Stimulated activated CD8-positive, alpha-beta memory T cell treated with anti-CD3 and anti-CD28 coated beads, Interleukin-12 subunit alpha, Interleukin-12 subunit beta, amount 100 ng/mL, for 24 hours (primary cell): ENCODE data around the gene PARP8.
"Not testable (repeated sequence)": the region's sequence is repeated elsewhere in the genome, so short reads cannot be mapped to it uniquely, and the experiment has no call there.

Source experiments
- DNase-seq: peaks from one replicate; pipeline ENCODE4 v3.0.0-alpha.2; 2020; ENCODE audit errors: extremely low read depth

Gene PARP8

GRCh38 chr5:50774446-50775175, 108.2 kb downstream of the PARP8 start:
- not testable (repeated sequence) for DNase-seq

- no peak for DNase-seq
Observed at GRCh38 chr5:50786073-50786472, 119.6 kb downstream of the PARP8 start.

DNA sequence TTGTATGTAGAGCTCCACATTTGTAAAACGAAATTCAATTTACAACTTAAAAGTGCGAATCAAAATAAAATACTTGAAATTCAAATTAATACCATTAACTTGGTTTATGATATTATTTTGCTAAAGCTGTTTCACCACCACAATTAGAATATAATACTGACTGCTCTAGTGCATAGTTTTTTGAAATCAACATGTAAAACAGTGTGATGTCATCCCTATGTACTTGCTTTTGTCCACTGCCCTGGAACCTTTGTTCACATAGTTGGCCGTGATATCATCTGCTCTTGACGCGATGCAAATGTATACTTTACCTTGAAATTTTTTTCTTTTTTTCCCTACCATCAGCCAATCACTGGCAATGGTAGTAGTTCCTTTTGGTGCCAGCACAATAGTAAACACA, 125.4 kb downstream of the PARP8 start:
- DNase-seq = no peak

DNA sequence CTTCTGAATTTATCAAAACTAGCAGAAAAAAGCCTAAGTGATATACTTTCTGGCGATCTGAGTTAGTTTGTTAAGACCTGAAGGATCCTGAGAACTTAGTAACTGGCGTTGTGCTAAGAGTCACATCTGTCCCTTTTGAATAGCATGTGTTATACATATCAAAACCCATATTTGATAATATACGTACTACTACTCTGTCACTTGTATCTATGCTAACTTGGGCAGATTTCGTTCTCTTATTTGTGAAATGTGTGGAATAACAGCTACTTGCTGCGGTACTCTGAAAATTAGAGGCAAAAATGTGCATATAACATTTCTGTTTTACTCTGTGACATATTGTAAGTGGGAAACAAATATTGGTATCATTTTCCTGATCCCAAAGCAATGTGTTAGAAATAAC, 126.4 kb downstream of the PARP8 start:
- DNase-seq = no peak

GRCh38 chr5:50794812-50795211, 128.4 kb downstream of the PARP8 start:
- no peak for DNase-seq

GRCh38 chr5:50798002-50798401, 131.6 kb downstream of the PARP8 start:
- no peak for DNase-seq

- no peak for DNase-seq
Observed at GRCh38 chr5:50799596-50799995, 133.2 kb downstream of the PARP8 start.

DNA sequence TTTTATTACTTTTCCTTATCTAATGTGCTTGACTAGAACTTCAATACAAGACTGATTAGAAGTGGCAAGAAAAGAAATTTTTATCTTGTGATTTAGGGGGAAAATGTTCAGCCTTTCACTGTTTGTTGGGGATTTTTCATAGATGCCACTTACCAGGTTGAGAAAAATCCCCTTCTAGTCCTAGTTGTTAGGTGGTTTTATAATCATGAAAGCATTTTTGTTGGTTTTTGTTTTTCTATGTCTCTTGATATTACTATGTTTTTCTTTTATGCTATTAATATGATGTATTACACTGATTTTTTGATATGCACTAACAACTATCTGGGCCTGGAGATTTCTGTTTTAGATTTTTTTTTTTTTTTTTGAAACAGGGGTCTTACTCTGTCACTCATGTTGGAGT, 134.0 kb downstream of the PARP8 start:
- DNase-seq = no peak

GRCh38 chr5:50807661-50808060, 141.2 kb downstream of the PARP8 start:
- no peak for DNase-seq

DNA sequence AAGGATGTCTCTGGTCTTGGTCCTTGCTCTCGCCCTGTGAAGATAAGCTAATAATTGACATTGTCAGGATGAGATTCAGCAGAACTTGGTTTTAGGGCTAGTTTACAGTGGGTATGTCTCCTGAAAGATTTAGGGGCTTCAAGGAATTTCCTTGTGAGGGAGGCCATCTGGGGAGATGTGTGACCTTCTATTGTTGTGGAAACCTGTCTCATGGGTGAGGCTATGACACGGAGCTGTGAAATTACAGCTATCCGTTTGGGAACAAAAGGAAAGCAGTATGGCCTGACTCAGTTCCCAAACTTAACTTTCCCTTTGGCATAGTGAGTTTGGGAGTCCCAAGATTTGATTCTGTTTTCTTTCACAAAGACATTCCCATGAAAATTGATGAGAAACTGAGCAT, 142.0 kb downstream of the PARP8 start:
- DNase-seq = no peak

DNA sequence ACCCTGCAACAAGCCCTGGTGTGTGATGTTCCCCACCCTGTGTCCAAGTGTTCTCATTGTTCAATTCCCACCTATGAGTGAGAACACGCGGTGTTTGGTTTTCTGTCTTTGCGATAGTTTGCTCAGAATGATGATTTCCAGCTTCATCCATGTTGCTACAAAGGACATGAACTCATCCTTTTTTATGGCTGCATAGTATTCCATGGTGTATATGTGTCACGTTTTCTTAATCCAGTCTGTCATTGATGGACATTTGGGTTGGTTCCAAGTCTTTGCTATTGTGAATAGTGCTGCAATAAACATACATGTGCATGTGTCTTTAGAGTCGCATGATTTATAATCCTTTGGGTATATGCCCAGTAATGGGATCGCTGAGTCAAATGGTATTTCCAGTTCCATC, 145.3 kb downstream of the PARP8 start:
- not testable (repeated sequence) for DNase-seq

DNA sequence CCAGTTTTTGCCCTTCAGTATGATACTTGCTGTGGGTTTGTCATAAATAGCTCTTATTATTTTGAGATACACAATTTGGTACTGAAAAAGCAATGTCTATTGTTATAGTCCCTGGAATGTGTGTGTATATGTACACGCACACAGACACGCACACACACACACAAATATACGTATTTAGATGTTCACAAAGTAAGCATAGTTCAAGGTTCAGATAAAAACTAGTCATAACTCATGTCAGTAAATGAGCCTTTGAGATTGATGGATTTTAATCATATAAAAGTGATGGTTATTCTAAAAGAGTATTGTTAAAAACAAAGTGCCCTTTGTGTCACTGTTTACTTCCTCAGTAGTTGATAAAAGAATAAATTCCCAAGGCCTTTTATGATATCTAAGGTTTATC, 147.3 kb downstream of the PARP8 start:
- DNase-seq = no peak

DNA sequence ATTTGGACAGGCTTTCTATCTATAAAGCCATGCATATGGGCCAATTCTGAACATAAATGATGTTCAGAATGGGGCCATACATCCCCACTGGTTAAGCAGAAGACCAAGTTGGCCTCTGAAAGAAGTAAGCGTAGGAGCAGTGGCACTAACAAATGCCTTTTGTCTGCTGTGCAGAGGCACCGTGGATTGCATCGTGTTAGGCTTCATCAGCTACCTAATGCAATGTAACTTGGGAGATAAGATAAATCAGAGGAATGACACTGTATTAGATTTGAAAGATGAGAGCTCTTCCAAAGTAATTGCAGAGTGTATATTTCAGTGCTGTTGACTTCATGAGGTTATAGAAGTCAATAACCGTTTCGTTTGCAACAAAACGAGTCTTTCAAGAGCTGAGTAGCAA, 148.1 kb downstream of the PARP8 start:
- DNase-seq = no peak

- DNase-seq = no peak
Observed at GRCh38 chr5:50822046-50822445, 155.6 kb downstream of the PARP8 start.

- DNase-seq = no peak
Observed at GRCh38 chr5:50822761-50823160, 156.3 kb downstream of the PARP8 start.

GRCh38 chr5:50823568-50823967, 157.1 kb downstream of the PARP8 start:
- DNase-seq = no peak

DNA sequence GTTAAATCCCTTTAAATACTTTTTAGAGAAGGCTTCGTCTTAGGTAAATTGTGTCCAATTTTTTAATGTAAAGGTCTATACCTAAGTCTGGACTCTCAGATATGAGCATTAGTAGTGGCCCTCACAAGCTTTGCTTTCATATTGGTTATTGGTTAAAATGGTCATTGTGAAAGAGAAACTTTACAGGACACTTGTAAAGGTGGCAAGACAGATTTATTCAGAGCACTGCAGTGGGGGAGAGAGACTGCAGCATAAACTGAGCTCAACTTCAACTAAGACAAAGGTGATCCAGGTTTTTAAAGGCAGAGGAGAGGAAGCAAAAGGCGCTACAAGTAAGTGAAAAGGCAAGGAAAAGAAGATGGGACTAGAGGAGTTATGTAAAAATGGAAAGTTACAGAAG, 157.7 kb downstream of the PARP8 start:
- DNase-seq = no peak

DNA sequence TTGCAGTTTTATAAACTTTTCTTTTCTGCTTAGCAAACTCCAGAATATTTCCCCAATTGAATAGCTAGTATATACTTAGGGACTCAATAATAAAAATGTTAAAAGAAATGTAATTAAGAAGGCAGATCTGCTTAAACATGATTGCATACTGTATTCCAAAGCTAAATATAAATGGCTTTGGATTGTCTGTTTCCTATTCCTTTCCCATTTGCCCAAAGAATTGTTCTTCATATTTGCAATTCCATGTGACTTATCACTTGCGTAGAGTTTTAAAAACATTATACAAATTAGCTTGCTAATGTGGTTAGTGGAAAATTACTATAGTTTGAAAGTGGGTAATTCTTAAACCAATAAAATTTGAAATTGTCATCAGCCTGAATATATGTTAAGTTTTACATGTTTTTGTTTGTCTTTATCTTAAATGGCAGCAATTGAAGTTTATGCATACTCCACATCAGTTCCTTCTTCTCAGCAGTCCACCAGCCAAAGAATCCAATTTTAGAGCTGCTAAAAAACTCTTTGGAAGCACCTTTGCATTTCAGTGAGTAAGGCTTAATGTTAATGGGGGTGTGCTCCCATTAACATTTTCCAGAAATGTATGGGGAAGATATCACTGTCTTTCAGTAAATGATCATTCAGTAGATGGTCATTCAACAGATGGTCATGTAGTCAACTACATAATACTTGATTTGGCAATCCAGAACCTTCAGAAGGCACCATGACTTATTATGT, 161.2 kb downstream of the PARP8 start:
- DNase-seq = no peak

GRCh38 chr5:50829023-50829422, 162.6 kb downstream of the PARP8 start:
- no peak for DNase-seq

DNA sequence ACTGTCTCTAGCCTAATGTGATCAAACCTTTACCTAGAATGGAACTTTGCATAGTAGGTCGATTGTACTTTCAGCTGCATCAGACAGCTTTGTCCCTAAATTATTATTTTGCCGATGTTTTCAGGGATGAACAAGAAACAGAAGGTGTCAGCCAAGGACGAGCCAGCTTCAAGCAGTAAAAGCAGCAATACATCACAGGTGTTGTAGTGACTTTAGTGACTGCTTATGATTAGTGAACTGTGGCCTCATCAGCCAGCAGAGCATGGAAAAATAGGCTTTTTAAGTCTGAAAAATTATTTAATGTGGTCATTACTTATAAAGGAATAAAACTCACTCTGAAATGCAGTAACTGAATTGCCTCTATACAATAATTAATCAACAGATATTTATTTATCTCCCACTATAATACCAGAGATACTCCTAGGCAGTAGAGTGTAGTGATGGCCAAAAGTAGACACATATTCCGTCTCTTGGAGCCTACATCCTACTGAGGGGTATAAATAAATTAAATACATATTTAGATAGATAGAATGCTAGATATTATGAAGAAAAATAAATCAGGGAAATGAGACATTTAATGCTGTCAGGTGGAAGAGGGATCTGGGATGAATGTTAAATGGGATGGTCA, 166.3 kb downstream of the PARP8 start:
- DNase-seq = no peak

GRCh38 chr5:50836356-50836755, 169.9 kb downstream of the PARP8 start:
- no peak for DNase-seq

- DNase-seq = no peak
Observed at GRCh38 chr5:50839472-50839871, 173.0 kb downstream of the PARP8 start.

DNA sequence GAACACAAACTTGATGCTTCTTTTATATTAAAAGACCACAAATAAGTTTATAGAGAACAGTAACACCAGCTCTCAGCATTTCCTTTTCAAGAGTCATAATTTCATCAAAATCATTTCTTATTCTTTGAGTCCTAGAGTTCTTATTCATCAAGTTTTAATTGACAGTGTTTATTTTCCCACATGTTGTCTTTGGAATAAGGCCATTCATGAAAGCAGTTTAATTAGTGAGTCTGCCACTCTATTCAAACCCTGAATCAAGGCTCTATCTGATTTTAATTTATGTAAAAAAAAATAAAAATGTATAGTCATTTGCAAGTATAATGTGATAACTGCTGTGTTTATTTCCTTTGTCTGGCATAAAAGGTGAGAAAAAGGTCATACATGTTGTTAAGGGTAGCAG, 176.7 kb downstream of the PARP8 start:
- no peak for DNase-seq
